Tibial artery (tissue), 4 donors: ENCODE results near the gene GHSR.
"Not testable (repeated sequence)": the region's sequence is repeated elsewhere in the genome, so short reads cannot be mapped to it uniquely, and the experiment has no call there.

Experiments
- DNase-seq, 2 donors: peaks; one replicate each; pipeline ENCODE4 v3.0.0-alpha.2; 2019
- H3K27ac ChIP-seq, 2 donors: fragments of 200-600 bp; sonication (generic) in 1 of 2; 1 replicate in 1 of 2; 2 replicates in 1 of 2; pipeline ENCODE4 v1.5.1; 2018 to 2019; ENCODE audit warnings: mild to moderate bottlenecking in 1 of 2
- H3K27me3 ChIP-seq, 2 donors: fragments of 200-600 bp; sonication (generic) in 1 of 2; one replicate each; pipeline versions ENCODE4 v1.5.1 to v1.6.0; 2016 to 2019
- H3K36me3 ChIP-seq, 3 donors: fragments of 200-600 bp; sonication (generic) in 2 of 3; one replicate each; pipeline ENCODE4 v1.5.1; 2016 to 2019; ENCODE audit warnings: mild to moderate bottlenecking in 2 of 3
- H3K4me1 ChIP-seq, 4 donors: fragments of 200-600 bp; sonication (generic) in 2 of 4; 1 replicate in 3 of 4; 2 replicates in 1 of 4; pipeline ENCODE4 v1.5.1; 2016 to 2019
- H3K4me3 ChIP-seq, 2 donors: fragments of 200-600 bp; sonication (generic) in 1 of 2; 1 replicate in 1 of 2; 2 replicates in 1 of 2; pipeline ENCODE4 v1.5.1; 2018 to 2019; ENCODE audit warnings: mild to moderate bottlenecking in 2 of 2
- H3K9me3 ChIP-seq, 3 donors: fragments of 200-600 bp; sonication (generic) in 1 of 3; one replicate each; pipeline ENCODE4 v1.5.1; 2016 to 2019
- CTCF ChIP-seq, 2 experiments: fragments of 200-600 bp in 1 of 2; fragments of 450-650 bp in 1 of 2; IDR thresholded peaks; one replicate each; pipeline ENCODE4 v1.5.1; 2017 to 2019; ENCODE audit warnings: antibody characterized with exemption in 2 of 2, mild to moderate bottlenecking in 1 of 2, moderate library complexity in 1 of 2
- intact Hi-C: fragments of 100-400 bp; cut with DNase I; formaldehyde crosslinking; loops from one replicate; pipeline ENCODE4 v1.15.0; 2023; ENCODE audit warnings: low total_unique reads

The GHSR gene, protein sequence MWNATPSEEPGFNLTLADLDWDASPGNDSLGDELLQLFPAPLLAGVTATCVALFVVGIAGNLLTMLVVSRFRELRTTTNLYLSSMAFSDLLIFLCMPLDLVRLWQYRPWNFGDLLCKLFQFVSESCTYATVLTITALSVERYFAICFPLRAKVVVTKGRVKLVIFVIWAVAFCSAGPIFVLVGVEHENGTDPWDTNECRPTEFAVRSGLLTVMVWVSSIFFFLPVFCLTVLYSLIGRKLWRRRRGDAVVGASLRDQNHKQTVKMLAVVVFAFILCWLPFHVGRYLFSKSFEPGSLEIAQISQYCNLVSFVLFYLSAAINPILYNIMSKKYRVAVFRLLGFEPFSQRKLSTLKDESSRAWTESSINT

GRCh38 chr3:172447611-172448579 lies at the start of gene GHSR:
GHSR (minus strand) TSS chr3:172448456; CDS start chr3:172448413, 43 bp downstream.
- intact Hi-C loops, result no loop called here
- Histone ChIP-seq H3K27ac (no peak within 1 kb of the TSS), H3K36me3 (no peaks in the 10 kb centered on the region), H3K4me3 (no peak within 1 kb of the TSS), H3K9me3 (no peaks in the 10 kb centered on the region), H3K27me3 (peaks cover 0 to 48% of the 10 kb centered on the region in 2 donors), H3K4me1 (peaks cover 0 to 13% (median 4%) of the 10 kb centered on the region in 4 donors)
- no peak for DNase-seq
- TF ChIP-seq CTCF (IDR thresholded peaks at IDR 0.05), result no peak

- H3K9me3 ChIP-seq, intact Hi-C loops, H3K4me1 ChIP-seq, H3K27ac ChIP-seq, H3K27me3 ChIP-seq, H3K4me3 ChIP-seq, H3K36me3 ChIP-seq: not testable (repeated sequence)
- peak; percentile 78 to 84 for DNase-seq
- TF ChIP-seq CTCF (IDR thresholded peaks at IDR 0.05), result peak; percentile 66 to 85
These were observed 42.0 kb upstream of the GHSR start for GRCh38 chr3:172490198-172490669.

DNA sequence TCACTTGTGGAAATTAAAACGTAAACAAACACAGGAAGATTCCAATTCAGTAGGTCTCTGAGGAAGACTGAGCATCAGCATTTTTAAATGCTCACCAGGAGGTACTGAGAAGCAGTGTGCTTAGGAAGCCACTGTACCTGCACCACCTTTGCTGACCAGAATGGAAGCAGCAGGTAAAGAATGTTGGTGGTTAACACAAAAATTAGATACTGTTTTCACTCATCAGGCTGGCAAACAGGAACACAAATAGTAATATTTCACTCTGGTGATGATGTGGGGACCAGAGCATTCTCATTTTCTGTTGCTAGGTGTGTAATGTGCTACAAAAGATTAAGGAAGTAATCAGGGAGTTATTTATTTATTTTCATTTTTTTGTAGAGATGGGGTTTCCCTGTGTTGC lies 29.9 kb upstream of the GHSR start:
- H3K36me3 ChIP-seq, result no peaks in the 10 kb centered on the region
- H3K27ac ChIP-seq, result no peak overlapping the region
- H3K27me3 ChIP-seq, result no peaks in the 10 kb centered on the region
- H3K4me1 ChIP-seq, result no peaks in the 10 kb centered on the region
- no peak overlapping the region for H3K4me3 ChIP-seq
- no peaks in the 10 kb centered on the region for H3K9me3 ChIP-seq
- DNase-seq, result no peak
- intact Hi-C loops, result loop anchor here (5.0 kb wide), 1 partner anchor 1516 kb away; no protein-coding TSS in a partner anchor
- TF ChIP-seq CTCF (IDR thresholded peaks at IDR 0.05), result no peak

- H3K4me3 ChIP-seq, result peak overlapping the region in 1 of 2 donors; percentile 46
- H3K4me1 ChIP-seq, result no peaks in the 10 kb centered on the region
- no peaks in the 10 kb centered on the region for H3K27me3 ChIP-seq
- TF ChIP-seq CTCF (IDR thresholded peaks at IDR 0.05), result no peak
- no peak for DNase-seq
- no peaks in the 10 kb centered on the region for H3K9me3 ChIP-seq
- no peak overlapping the region for H3K27ac ChIP-seq
- H3K36me3 ChIP-seq, result no peaks in the 10 kb centered on the region
- intact Hi-C loops, result loop anchor here (5.0 kb wide), 1 partner anchor 1514 kb away; no protein-coding TSS in a partner anchor
These were observed 28.1 kb upstream of the GHSR start for GRCh38 chr3:172476347-172476746.

- intact Hi-C loops, result loop anchor here (5.0 kb wide), 1 partner anchor 1513 kb away; no protein-coding TSS in a partner anchor
- no peak for DNase-seq
- no peak overlapping the region for H3K27ac ChIP-seq
- no peak overlapping the region for H3K4me3 ChIP-seq
- H3K27me3 ChIP-seq, result no peaks in the 10 kb centered on the region
- no peaks in the 10 kb centered on the region for H3K4me1 ChIP-seq
- TF ChIP-seq CTCF (IDR thresholded peaks at IDR 0.05), result no peak
- H3K9me3 ChIP-seq, result no peaks in the 10 kb centered on the region
- no peaks in the 10 kb centered on the region for H3K36me3 ChIP-seq
These were observed 27.4 kb upstream of the GHSR start for GRCh38 chr3:172475703-172476102.
